Endothelial cell of umbilical vein (primary cell): ENCODE data around the gene CAMTA1.

Experiments used
- EZH2 ChIP-seq: IDR thresholded peaks from 2 replicates; pipeline ENCODE4 v1.6.1; 2012; ENCODE audit warnings: borderline replicate concordance, low read depth, mild to moderate bottlenecking, moderate library complexity, low read length, inconsistent platforms; ENCODE audit not compliant: severe bottlenecking
- GATA2 ChIP-seq: IDR thresholded peaks from 2 replicates; pipeline ENCODE4 v1.7.0; 2011; ENCODE audit warnings: low read depth, mild to moderate bottlenecking, moderate library complexity, mixed read lengths, low read length; ENCODE audit not compliant: insufficient read length, insufficient read depth
- POLR2A ChIP-seq: IDR thresholded peaks from 2 replicates; pipeline ENCODE4 v1.6.1; 2012; ENCODE audit warnings: low read depth, mild to moderate bottlenecking, control low read depth, low read length
- POLR2AphosphoS5 ChIP-seq: IDR thresholded peaks from 2 replicates; pipeline ENCODE4 v1.6.1; 2012; ENCODE audit warnings: low read depth, mild to moderate bottlenecking, control low read depth, low read length, moderate library complexity; ENCODE audit not compliant: insufficient read depth
- TF ChIP-seq, protein P1 (sequence below), 2 donors: IDR thresholded peaks; 1 replicate in 1 of 2; 2 replicates in 1 of 2; pipeline ENCODE4 v1.5.1; 2011; ENCODE audit warnings: low read length in 2 of 2, mild to moderate bottlenecking in 2 of 2, moderate library complexity in 2 of 2, control low read depth in 1 of 2, inconsistent platforms in 1 of 2, low read depth in 1 of 2; ENCODE audit not compliant: insufficient read depth in 1 of 2; ENCODE audit errors: extremely low read depth in 1 of 2
- TF ChIP-seq, protein P2 (sequence below): IDR thresholded peaks from 2 replicates; pipeline ENCODE4 v1.6.1; 2011; ENCODE audit not compliant: insufficient read depth, insufficient read length

DNA sequence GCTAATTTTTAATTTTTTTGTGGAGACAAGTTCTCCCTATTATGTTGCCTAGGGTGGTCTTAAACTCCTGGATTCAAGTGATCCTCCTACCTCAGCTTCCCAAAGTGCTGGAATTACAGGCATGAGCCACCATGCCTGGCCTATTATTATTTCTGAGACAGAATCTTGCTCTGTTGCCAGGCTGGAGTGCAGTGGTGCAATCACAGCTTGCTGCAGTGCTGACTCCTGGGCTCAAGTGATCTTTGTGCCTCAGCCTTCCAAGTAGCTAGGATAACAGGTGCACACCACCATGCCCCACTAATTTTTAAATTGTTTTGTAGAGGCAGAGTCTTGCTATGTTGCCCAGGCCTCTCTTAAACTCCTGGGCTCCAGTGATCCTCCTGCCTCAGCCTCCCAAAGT lies 196.3 kb downstream of the CAMTA1 start:
- TF ChIP-seq POLR2AphosphoS5, result no peak
- TF ChIP-seq, protein P1, sequence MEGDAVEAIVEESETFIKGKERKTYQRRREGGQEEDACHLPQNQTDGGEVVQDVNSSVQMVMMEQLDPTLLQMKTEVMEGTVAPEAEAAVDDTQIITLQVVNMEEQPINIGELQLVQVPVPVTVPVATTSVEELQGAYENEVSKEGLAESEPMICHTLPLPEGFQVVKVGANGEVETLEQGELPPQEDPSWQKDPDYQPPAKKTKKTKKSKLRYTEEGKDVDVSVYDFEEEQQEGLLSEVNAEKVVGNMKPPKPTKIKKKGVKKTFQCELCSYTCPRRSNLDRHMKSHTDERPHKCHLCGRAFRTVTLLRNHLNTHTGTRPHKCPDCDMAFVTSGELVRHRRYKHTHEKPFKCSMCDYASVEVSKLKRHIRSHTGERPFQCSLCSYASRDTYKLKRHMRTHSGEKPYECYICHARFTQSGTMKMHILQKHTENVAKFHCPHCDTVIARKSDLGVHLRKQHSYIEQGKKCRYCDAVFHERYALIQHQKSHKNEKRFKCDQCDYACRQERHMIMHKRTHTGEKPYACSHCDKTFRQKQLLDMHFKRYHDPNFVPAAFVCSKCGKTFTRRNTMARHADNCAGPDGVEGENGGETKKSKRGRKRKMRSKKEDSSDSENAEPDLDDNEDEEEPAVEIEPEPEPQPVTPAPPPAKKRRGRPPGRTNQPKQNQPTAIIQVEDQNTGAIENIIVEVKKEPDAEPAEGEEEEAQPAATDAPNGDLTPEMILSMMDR (IDR thresholded peaks at IDR 0.05; ENCODE audit: extremely low read depth in 1 of 2, insufficient read depth in 1 of 2, low read depth in 1 of 2, low read length in 2 of 2), result no peak
- TF ChIP-seq GATA2, result no peak
- TF ChIP-seq EZH2, result no peak
- TF ChIP-seq, protein P2, sequence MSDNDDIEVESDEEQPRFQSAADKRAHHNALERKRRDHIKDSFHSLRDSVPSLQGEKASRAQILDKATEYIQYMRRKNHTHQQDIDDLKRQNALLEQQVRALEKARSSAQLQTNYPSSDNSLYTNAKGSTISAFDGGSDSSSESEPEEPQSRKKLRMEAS, result no peak
- TF ChIP-seq POLR2A, result no peak
